SJCRH30 (cell line): ENCODE results near the gene GPR35. TPM values are rescaled to one million over a fixed set of nuclear protein-coding genes. Genes with fewer than 3 reads are reported as not detected.
"Not testable (repeated sequence)": the region's sequence is repeated elsewhere in the genome, so short reads cannot be mapped to it uniquely, and the experiment has no call there.

Source experiments
- DNase-seq, 2 experiments: peaks; one replicate each; pipeline ENCODE4 v3.0.0-alpha.2; 2015 to 2020
- H3K27ac ChIP-seq: fragments of 250-450 bp; sonication (Bioruptor Pico); 2 replicates; pipeline ENCODE4 v1.5.1; 2020; ENCODE audit warnings: mild to moderate bottlenecking, moderate library complexity
- H3K27me3 ChIP-seq: fragments of 250-450 bp; sonication (Bioruptor Pico); 2 replicates; pipeline ENCODE4 v1.5.1; 2020; ENCODE audit warnings: mild to moderate bottlenecking, moderate library complexity
- H3K36me3 ChIP-seq: fragments of 250-450 bp; sonication (Bioruptor Pico); 2 replicates; pipeline ENCODE4 v1.5.1; 2020; ENCODE audit warnings: mild to moderate bottlenecking, moderate library complexity
- H3K4me1 ChIP-seq: fragments of 250-450 bp; sonication (Bioruptor Pico); 2 replicates; pipeline ENCODE4 v1.5.1; 2020; ENCODE audit warnings: mild to moderate bottlenecking, moderate library complexity
- H3K4me3 ChIP-seq: fragments of 250-450 bp; sonication (Bioruptor Pico); 2 replicates; pipeline ENCODE4 v1.5.1; 2020; ENCODE audit warnings: mild to moderate bottlenecking, moderate library complexity
- H3K9me3 ChIP-seq: fragments of 250-450 bp; sonication (Bioruptor Pico); replicated peaks from 2 replicates; pipeline ENCODE4 v1.5.1; 2020; ENCODE audit warnings: mild to moderate bottlenecking, moderate library complexity
- total RNA-seq: library from RNA; depleted of rRNA; stranded (reverse); fragments of >200 nt; shearing (Covaris generic); gene quantifications from 2 replicates; pipeline ENCODE4 v1.2.3, GENCODE V29; 2014; rRNA removed

Gene GPR35
- total RNA-seq, 1 experiment from 2014 or later, result 0.04 TPM

- H3K27ac ChIP-seq, H3K36me3 ChIP-seq, H3K4me1 ChIP-seq, H3K9me3 ChIP-seq, DNase-seq, H3K4me3 ChIP-seq, H3K27me3 ChIP-seq: not testable (repeated sequence)
Observed at GRCh38 chr2:240678909-240679308, 53.6 kb downstream of the GPR35 start.

GRCh38 chr2:240680185-240680584 is 54.9 kb downstream of the GPR35 start:
- H3K4me3 ChIP-seq, DNase-seq, H3K4me1 ChIP-seq: not testable (repeated sequence)

More at GRCh38 chr2:240680185-240680584, 54.9 kb downstream of the GPR35 start:
- H3K9me3 ChIP-seq, H3K27me3 ChIP-seq, H3K27ac ChIP-seq, H3K36me3 ChIP-seq: not testable (repeated sequence)

Other genes starting within 250 kb of the GPR35 start
- 73.9 and 78.1 TPM in 2 replicates for gene GPC1, start 189.8 kb upstream of the GPR35 start, total RNA-seq
- gene ANKMY1, start 67.5 kb upstream of the GPR35 start, total RNA-seq, result 6.3 and 6.7 TPM in 2 replicates
- 9.3 and 11.3 TPM in 2 replicates for gene DUSP28, start 65.1 kb upstream of the GPR35 start, total RNA-seq
- gene RNPEPL1, start 57.0 kb upstream of the GPR35 start, total RNA-seq, result 6.0 and 8.4 TPM in 2 replicates
- 23.1 and 27.4 TPM in 2 replicates for gene CAPN10, start 38.7 kb upstream of the GPR35 start, total RNA-seq
- not detected in 2 replicates for gene AQP12B, start 57.4 kb downstream of the GPR35 start, total RNA-seq
- gene AQP12A, start 66.4 kb downstream of the GPR35 start, total RNA-seq, result not detected in 2 replicates
- 3.7 and 4.0 TPM in 2 replicates for gene KIF1A, start 194.7 kb downstream of the GPR35 start, total RNA-seq
- 1.3 and 1.7 TPM in 2 replicates for gene AGXT, start 243.3 kb downstream of the GPR35 start, total RNA-seq